ENCODE results near the gene THBS1.

Gene THBS1

DNA sequence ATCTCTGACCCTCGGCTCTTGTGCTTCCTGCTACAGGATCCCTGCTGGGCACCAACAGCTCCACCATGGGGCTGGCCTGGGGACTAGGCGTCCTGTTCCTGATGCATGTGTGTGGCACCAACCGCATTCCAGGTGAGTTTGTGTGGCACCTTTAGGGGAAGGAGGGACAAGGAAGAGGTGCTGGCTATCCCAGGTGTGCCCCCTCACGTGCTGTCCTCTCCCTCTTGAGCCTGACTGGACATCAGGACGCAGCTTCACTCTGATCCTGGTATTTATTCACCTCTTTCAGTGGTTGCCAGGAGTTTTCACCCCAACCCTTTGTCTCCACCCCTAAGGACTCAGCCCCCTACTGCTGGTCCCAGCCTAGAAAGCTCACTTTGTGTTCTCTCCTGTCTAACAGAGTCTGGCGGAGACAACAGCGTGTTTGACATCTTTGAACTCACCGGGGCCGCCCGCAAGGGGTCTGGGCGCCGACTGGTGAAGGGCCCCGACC is 960 bp downstream of the THBS1 start:
- no peak overlapping the region for H2AFZ ChIP-seq (ENCODE audit: low read length)
- no peaks in the 10 kb centered on the region for H3K79me2 ChIP-seq (ENCODE audit: low read length)
- H3K4me1 ChIP-seq (ENCODE audit: low read length) = no peaks in the 10 kb centered on the region
- H4K20me1 ChIP-seq (ENCODE audit: insufficient read depth, low read length) = no peaks in the 10 kb centered on the region
- H3K9me3 ChIP-seq (replicated peaks; ENCODE audit: insufficient read depth, low read length) = no peaks in the 10 kb centered on the region
- no peak overlapping the region for H3K4me2 ChIP-seq (ENCODE audit: low read depth, low read length)
- no peak overlapping the region for H3K9ac ChIP-seq (ENCODE audit: low read length)
- H3F3A ChIP-seq (ENCODE audit: insufficient read depth, low read length) = no peaks in the 10 kb centered on the region
- DNase-seq = peak; percentile 16
- H3K4me3 ChIP-seq (ENCODE audit: low read length) = no peak overlapping the region
- H3K36me3 ChIP-seq (replicated peaks; ENCODE audit: insufficient read depth, low read length) = no peaks in the 10 kb centered on the region
- H3K27ac ChIP-seq (ENCODE audit: low read length) = no peak overlapping the region
- H3K9me2 ChIP-seq (replicated peaks; ENCODE audit: insufficient read depth, low read length) = no peaks in the 10 kb centered on the region
- H3K27me3 ChIP-seq (replicated peaks; ENCODE audit: insufficient read depth, low read length) = peaks cover 8% of the 10 kb centered on the region; the same call in 1 of the 2 replicates
- no peak for TF ChIP-seq EZH2phosphoT487 (IDR thresholded peaks at IDR 0.05; ENCODE audit: low read length)
- TF ChIP-seq, protein P1, sequence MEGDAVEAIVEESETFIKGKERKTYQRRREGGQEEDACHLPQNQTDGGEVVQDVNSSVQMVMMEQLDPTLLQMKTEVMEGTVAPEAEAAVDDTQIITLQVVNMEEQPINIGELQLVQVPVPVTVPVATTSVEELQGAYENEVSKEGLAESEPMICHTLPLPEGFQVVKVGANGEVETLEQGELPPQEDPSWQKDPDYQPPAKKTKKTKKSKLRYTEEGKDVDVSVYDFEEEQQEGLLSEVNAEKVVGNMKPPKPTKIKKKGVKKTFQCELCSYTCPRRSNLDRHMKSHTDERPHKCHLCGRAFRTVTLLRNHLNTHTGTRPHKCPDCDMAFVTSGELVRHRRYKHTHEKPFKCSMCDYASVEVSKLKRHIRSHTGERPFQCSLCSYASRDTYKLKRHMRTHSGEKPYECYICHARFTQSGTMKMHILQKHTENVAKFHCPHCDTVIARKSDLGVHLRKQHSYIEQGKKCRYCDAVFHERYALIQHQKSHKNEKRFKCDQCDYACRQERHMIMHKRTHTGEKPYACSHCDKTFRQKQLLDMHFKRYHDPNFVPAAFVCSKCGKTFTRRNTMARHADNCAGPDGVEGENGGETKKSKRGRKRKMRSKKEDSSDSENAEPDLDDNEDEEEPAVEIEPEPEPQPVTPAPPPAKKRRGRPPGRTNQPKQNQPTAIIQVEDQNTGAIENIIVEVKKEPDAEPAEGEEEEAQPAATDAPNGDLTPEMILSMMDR (IDR thresholded peaks at IDR 0.05; ENCODE audit: low read length) = peak; percentile 15; the same call in 1 of the 2 replicates

DNA sequence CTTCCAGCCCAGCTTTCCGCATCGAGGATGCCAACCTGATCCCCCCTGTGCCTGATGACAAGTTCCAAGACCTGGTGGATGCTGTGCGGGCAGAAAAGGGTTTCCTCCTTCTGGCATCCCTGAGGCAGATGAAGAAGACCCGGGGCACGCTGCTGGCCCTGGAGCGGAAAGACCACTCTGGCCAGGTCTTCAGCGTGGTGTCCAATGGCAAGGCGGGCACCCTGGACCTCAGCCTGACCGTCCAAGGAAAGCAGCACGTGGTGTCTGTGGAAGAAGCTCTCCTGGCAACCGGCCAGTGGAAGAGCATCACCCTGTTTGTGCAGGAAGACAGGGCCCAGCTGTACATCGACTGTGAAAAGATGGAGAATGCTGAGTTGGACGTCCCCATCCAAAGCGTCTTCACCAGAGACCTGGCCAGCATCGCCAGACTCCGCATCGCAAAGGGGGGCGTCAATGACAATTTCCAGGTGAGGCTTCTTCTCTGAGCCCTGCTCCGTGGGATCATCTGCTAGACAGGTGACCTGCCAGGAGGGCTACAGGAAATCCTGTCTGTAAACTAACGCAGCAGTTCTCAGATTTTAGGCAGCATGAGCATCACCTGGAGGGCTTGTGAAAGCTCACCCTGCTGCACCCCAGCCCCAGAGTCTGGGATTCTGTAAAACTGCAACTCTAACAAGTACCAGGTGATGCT is 1.6 kb downstream of the THBS1 start:
- Histone ChIP-seq H3K9me3 (replicated peaks; ENCODE audit: insufficient read depth, low read length) (no peaks in the 10 kb centered on the region), H3K4me1 (ENCODE audit: low read length) (no peaks in the 10 kb centered on the region), H3K27ac (ENCODE audit: low read length) (no peak overlapping the region), H2AFZ (ENCODE audit: low read length) (no peak overlapping the region), H3K4me2 (ENCODE audit: low read depth, low read length) (no peak overlapping the region), H3K4me3 (ENCODE audit: low read length) (no peak overlapping the region), H3K27me3 (replicated peaks; ENCODE audit: insufficient read depth, low read length) (peaks cover 8% of the 10 kb centered on the region; the same call in 1 of the 2 replicates), H3K79me2 (ENCODE audit: low read length) (no peaks in the 10 kb centered on the region), H4K20me1 (ENCODE audit: insufficient read depth, low read length) (no peaks in the 10 kb centered on the region), H3K36me3 (replicated peaks; ENCODE audit: insufficient read depth, low read length) (no peaks in the 10 kb centered on the region), H3F3A (ENCODE audit: insufficient read depth, low read length) (no peaks in the 10 kb centered on the region), H3K9me2 (replicated peaks; ENCODE audit: insufficient read depth, low read length) (no peaks in the 10 kb centered on the region), H3K9ac (ENCODE audit: low read length) (no peak overlapping the region)
- no peak for TF ChIP-seq EZH2phosphoT487 (IDR thresholded peaks at IDR 0.05; ENCODE audit: low read length)
- TF ChIP-seq, protein P1 (IDR thresholded peaks at IDR 0.05; ENCODE audit: low read length) = no peak
- TF ChIP-seq EZH2 (optimal IDR thresholded peaks at IDR 0.05; ENCODE audit: low read depth, low read length) = no peak
- no peak for DNase-seq

DNA sequence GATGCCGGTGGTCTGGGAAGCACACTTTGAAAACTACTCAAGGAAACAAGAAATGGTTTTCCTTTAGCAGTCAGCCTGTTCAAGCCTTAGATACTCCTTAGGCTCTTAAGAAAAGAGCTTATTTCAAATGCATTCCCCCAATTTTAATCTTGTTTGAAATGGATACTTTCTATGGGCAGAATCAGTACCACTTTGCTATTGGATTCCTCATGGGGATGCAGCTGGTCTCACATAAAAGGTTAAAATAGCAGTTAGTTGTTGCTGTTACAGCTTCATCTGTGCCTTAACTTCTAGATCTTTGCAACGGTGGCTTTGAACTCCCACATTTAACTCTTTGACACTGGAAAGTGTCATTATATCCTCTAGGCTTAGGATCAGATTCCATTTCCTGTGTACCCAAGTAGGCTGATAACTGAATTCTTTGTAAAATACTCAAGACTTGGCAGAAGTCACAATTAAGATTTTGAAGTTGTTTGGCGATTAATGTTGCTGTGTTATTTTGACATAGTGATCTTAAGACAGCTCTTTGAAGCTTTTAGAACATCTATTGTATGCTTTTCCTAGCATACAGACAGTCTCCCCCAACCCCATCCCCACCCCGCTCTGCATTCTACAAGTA is 2.2 kb downstream of the THBS1 start:
- Histone ChIP-seq H3K9me3 (replicated peaks; ENCODE audit: insufficient read depth, low read length) (no peaks in the 10 kb centered on the region), H3K4me3 (ENCODE audit: low read length) (no peak overlapping the region), H3K4me2 (ENCODE audit: low read depth, low read length) (no peak overlapping the region), H3K27me3 (replicated peaks; ENCODE audit: insufficient read depth, low read length) (peaks cover 8% of the 10 kb centered on the region; the same call in 1 of the 2 replicates), H3K27ac (ENCODE audit: low read length) (no peak overlapping the region), H2AFZ (ENCODE audit: low read length) (no peak overlapping the region), H3K9ac (ENCODE audit: low read length) (no peak overlapping the region), H4K20me1 (ENCODE audit: insufficient read depth, low read length) (no peaks in the 10 kb centered on the region), H3F3A (ENCODE audit: insufficient read depth, low read length) (no peaks in the 10 kb centered on the region), H3K79me2 (ENCODE audit: low read length) (no peaks in the 10 kb centered on the region), H3K4me1 (ENCODE audit: low read length) (no peaks in the 10 kb centered on the region), H3K36me3 (replicated peaks; ENCODE audit: insufficient read depth, low read length) (no peaks in the 10 kb centered on the region), H3K9me2 (replicated peaks; ENCODE audit: insufficient read depth, low read length) (no peaks in the 10 kb centered on the region)
- no peak for DNase-seq
- TF ChIP-seq EZH2 (optimal IDR thresholded peaks at IDR 0.05; ENCODE audit: low read depth, low read length) = no peak
- no peak for TF ChIP-seq EZH2phosphoT487 (IDR thresholded peaks at IDR 0.05; ENCODE audit: low read length)
- TF ChIP-seq, protein P1 (IDR thresholded peaks at IDR 0.05; ENCODE audit: low read length) = no peak

Data from MM.1S (cell line).